ENCODE measurements around the gene PCBP1. TPM values are rescaled to one million over a fixed set of nuclear protein-coding genes. Genes with fewer than 3 reads are reported as not detected.
"Not testable (repeated sequence)": the region's sequence is repeated elsewhere in the genome, so short reads cannot be mapped to it uniquely, and the experiment has no call there.

Gene PCBP1
- total and polyA plus RNA-seq, 2 donors (not counting 1 experiment from before 2014, with no cell fraction given), result 42.1 to 104 TPM

- Histone ChIP-seq H3K9me3 (ENCODE audit: control insufficient read depth, insufficient read depth, low read depth, low read length) (no peaks in the 10 kb centered on the region), H3K4me1 (ENCODE audit: control insufficient read depth, extremely low read depth, insufficient read depth, low read length) (no peaks in the 10 kb centered on the region), H3K4me3 (replicated peaks in 1 of 4; ENCODE audit: control extremely low read depth in 1 of 4, insufficient read depth in 1 of 4, low read depth in 3 of 4, low read length in 4 of 4) (no peak overlapping the region), H3K27me3 (ENCODE audit: control insufficient read depth, insufficient read depth, low read length) (no peaks in the 10 kb centered on the region), H3K4me2 (ENCODE audit: extremely low read depth, insufficient read depth, low read length) (no peak overlapping the region), H2AFZ (ENCODE audit: low read length) (no peak overlapping the region), H4K20me1 (ENCODE audit: control insufficient read depth, extremely low read depth, insufficient read depth, low read length) (no peaks in the 10 kb centered on the region), H3K27ac (ENCODE audit: insufficient read depth, low read length) (no peak overlapping the region), H3K36me3 (ENCODE audit: control insufficient read depth, insufficient read depth, low read length) (no peaks in the 10 kb centered on the region), H3K79me2 (ENCODE audit: control insufficient read depth, insufficient read depth, low read length) (no peaks in the 10 kb centered on the region), H3K9ac (ENCODE audit: insufficient read depth, low read length) (no peak overlapping the region)
- TF ChIP-seq EZH2 (IDR thresholded peaks at IDR 0.05; ENCODE audit: low read length, missing control alignments), result no peak
- TF ChIP-seq CTCF (conservative IDR thresholded peaks at IDR 0.05 in 1 of 2, IDR thresholded peaks at IDR 0.05 in 1 of 2; ENCODE audit: low read depth in 1 of 2, low read length in 2 of 2), result no peak
- no peak for DNase-seq (ENCODE audit: low read depth in 2 of 2)
These were observed 39.8 kb upstream of the PCBP1 start for GRCh38 chr2:70047451-70047850.

- H3K27me3 ChIP-seq (ENCODE audit: control insufficient read depth, insufficient read depth, low read length), result no peaks in the 10 kb centered on the region
- H3K36me3 ChIP-seq (ENCODE audit: control insufficient read depth, insufficient read depth, low read length), result no peaks in the 10 kb centered on the region
- DNase-seq (ENCODE audit: low read depth in 2 of 2), result no peak
- no peak overlapping the region for H2AFZ ChIP-seq (ENCODE audit: low read length)
- H3K9me3 ChIP-seq (ENCODE audit: control insufficient read depth, insufficient read depth, low read depth, low read length), result no peaks in the 10 kb centered on the region
- H3K4me2 ChIP-seq (ENCODE audit: extremely low read depth, insufficient read depth, low read length), result no peak overlapping the region
- no peaks in the 10 kb centered on the region for H4K20me1 ChIP-seq (ENCODE audit: control insufficient read depth, extremely low read depth, insufficient read depth, low read length)
- no peak overlapping the region for H3K27ac ChIP-seq (ENCODE audit: insufficient read depth, low read length)
- H3K4me1 ChIP-seq (ENCODE audit: control insufficient read depth, extremely low read depth, insufficient read depth, low read length), result no peaks in the 10 kb centered on the region
- H3K4me3 ChIP-seq (replicated peaks in 1 of 4; ENCODE audit: control extremely low read depth in 1 of 4, insufficient read depth in 1 of 4, low read depth in 3 of 4, low read length in 4 of 4), result no peak overlapping the region
- H3K9ac ChIP-seq (ENCODE audit: insufficient read depth, low read length), result no peak overlapping the region
- no peaks in the 10 kb centered on the region for H3K79me2 ChIP-seq (ENCODE audit: control insufficient read depth, insufficient read depth, low read length)
- TF ChIP-seq CTCF (conservative IDR thresholded peaks at IDR 0.05 in 1 of 2, IDR thresholded peaks at IDR 0.05 in 1 of 2; ENCODE audit: low read depth in 1 of 2, low read length in 2 of 2), result no peak
- TF ChIP-seq EZH2 (IDR thresholded peaks at IDR 0.05; ENCODE audit: low read length, missing control alignments), result no peak
These were observed 38.0 kb upstream of the PCBP1 start for GRCh38 chr2:70049255-70049654.

- Histone ChIP-seq H3K4me3 (replicated peaks in 1 of 4; ENCODE audit: control extremely low read depth in 1 of 4, insufficient read depth in 1 of 4, low read depth in 3 of 4, low read length in 4 of 4) (no peak overlapping the region), H3K36me3 (ENCODE audit: control insufficient read depth, insufficient read depth, low read length) (no peaks in the 10 kb centered on the region), H3K27me3 (ENCODE audit: control insufficient read depth, insufficient read depth, low read length) (no peaks in the 10 kb centered on the region), H2AFZ (ENCODE audit: low read length) (no peak overlapping the region), H3K4me2 (ENCODE audit: extremely low read depth, insufficient read depth, low read length) (no peak overlapping the region), H3K4me1 (ENCODE audit: control insufficient read depth, extremely low read depth, insufficient read depth, low read length) (no peaks in the 10 kb centered on the region), H3K27ac (ENCODE audit: insufficient read depth, low read length) (no peak overlapping the region), H4K20me1 (ENCODE audit: control insufficient read depth, extremely low read depth, insufficient read depth, low read length) (no peaks in the 10 kb centered on the region), H3K9me3 (ENCODE audit: control insufficient read depth, insufficient read depth, low read depth, low read length) (no peaks in the 10 kb centered on the region), H3K9ac (ENCODE audit: insufficient read depth, low read length) (no peak overlapping the region), H3K79me2 (ENCODE audit: control insufficient read depth, insufficient read depth, low read length) (no peaks in the 10 kb centered on the region)
- no peak for DNase-seq (ENCODE audit: low read depth in 2 of 2)
- no peak for TF ChIP-seq EZH2 (IDR thresholded peaks at IDR 0.05; ENCODE audit: low read length, missing control alignments)
- TF ChIP-seq CTCF (conservative IDR thresholded peaks at IDR 0.05 in 1 of 2, IDR thresholded peaks at IDR 0.05 in 1 of 2; ENCODE audit: low read depth in 1 of 2, low read length in 2 of 2), result no peak
These were observed 36.4 kb upstream of the PCBP1 start for GRCh38 chr2:70050631-70051425.

GRCh38 chr2:70055259-70055658, 32.0 kb upstream of the PCBP1 start:
- H3K27ac ChIP-seq (ENCODE audit: insufficient read depth, low read length); H3K9me3 ChIP-seq (ENCODE audit: control insufficient read depth, insufficient read depth, low read depth, low read length); H3K79me2 ChIP-seq (ENCODE audit: control insufficient read depth, insufficient read depth, low read length); H2AFZ ChIP-seq (ENCODE audit: low read length); H3K36me3 ChIP-seq (ENCODE audit: control insufficient read depth, insufficient read depth, low read length); DNase-seq (ENCODE audit: low read depth in 2 of 2); H4K20me1 ChIP-seq (ENCODE audit: control insufficient read depth, extremely low read depth, insufficient read depth, low read length); H3K4me2 ChIP-seq (ENCODE audit: extremely low read depth, insufficient read depth, low read length); H3K27me3 ChIP-seq (ENCODE audit: control insufficient read depth, insufficient read depth, low read length); H3K4me3 ChIP-seq (replicated peaks in 1 of 4; ENCODE audit: control extremely low read depth in 1 of 4, insufficient read depth in 1 of 4, low read depth in 3 of 4, low read length in 4 of 4); H3K4me1 ChIP-seq (ENCODE audit: control insufficient read depth, extremely low read depth, insufficient read depth, low read length); H3K9ac ChIP-seq (ENCODE audit: insufficient read depth, low read length): not testable (repeated sequence)

Data from fibroblast of lung (primary cell).